ENCODE data around the gene TBXAS1. TPM values are rescaled to one million over a fixed set of nuclear protein-coding genes. Genes with fewer than 3 reads are reported as not detected.
"Not testable (repeated sequence)": the region's sequence is repeated elsewhere in the genome, so short reads cannot be mapped to it uniquely, and the experiment has no call there.

The TBXAS1 gene
- total and polyA plus RNA-seq, 2 of the 8 experiments (the other 6 are each of a cell fraction or from before 2014, with no cell fraction given), result 0.86 to 2.1 TPM

DNA sequence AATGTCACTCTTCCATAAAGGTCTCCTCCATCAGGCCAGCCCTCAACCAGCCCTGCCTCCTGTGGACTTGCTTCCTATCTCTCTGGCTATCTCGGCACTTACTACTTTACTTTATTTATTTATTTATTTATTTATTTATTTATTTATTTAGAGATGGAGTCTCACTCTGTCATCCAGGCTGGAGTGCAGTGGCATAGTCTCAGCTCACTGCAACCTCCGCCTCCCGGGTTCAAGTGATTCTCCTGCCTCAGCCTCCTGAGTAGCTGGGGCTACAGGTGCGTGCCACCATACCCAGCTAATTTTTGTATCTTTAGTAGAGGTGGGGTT, 14.1 kb downstream of the TBXAS1 start:
- not testable (repeated sequence) for H3K14ac ChIP-seq (ENCODE audit: insufficient read length); H3K27ac ChIP-seq (ENCODE audit: low read depth, low read length); H2BK15ac ChIP-seq (ENCODE audit: low read length); H3K4me2 ChIP-seq (ENCODE audit: insufficient read depth in 1 of 2, low read depth in 2 of 2, low read length in 2 of 2); FAIRE-seq; H3K79me1 ChIP-seq (ENCODE audit: low read depth, low read length); H3K18ac ChIP-seq (ENCODE audit: extremely low read depth, low read length); H4K20me1 ChIP-seq (replicated peaks in 1 of 2; ENCODE audit: control insufficient read depth in 1 of 2, insufficient read depth in 2 of 2, low read length in 2 of 2); H4K8ac ChIP-seq (ENCODE audit: extremely low read depth, insufficient read depth, low read length); H4K91ac ChIP-seq (replicated peaks; ENCODE audit: insufficient read length, low read length); H2AK5ac ChIP-seq (ENCODE audit: low read depth, low read length); H3K56ac ChIP-seq (replicated peaks; ENCODE audit: insufficient read length, low read depth, low read length); H3K9me3 ChIP-seq (ENCODE audit: insufficient read depth in 2 of 2, low read depth in 1 of 2, low read length in 1 of 2); H2BK5ac ChIP-seq (ENCODE audit: low read depth, low read length); H3K79me2 ChIP-seq (ENCODE audit: control insufficient read depth in 1 of 2, insufficient read depth in 2 of 2, low read length in 2 of 2); H2BK12ac ChIP-seq (ENCODE audit: low read depth, low read length); H2BK20ac ChIP-seq (ENCODE audit: low read length); DNase-seq (ENCODE audit: low read depth in 1 of 2, low spot score in 2 of 2); H2BK120ac ChIP-seq (replicated peaks; ENCODE audit: low read depth, low read length); H4K5ac ChIP-seq (ENCODE audit: insufficient read length, low read depth, low read length); H3K4me3 ChIP-seq (ENCODE audit: extremely low read depth in 1 of 4, insufficient read depth in 2 of 4, low read depth in 3 of 4, low read length in 4 of 4); H3K36me3 ChIP-seq (ENCODE audit: control insufficient read depth in 2 of 4, insufficient read depth in 4 of 4, low read length in 3 of 4); H3K23me2 ChIP-seq (ENCODE audit: low read depth, low read length); H3K4me1 ChIP-seq (replicated peaks in 1 of 4; ENCODE audit: control insufficient read depth in 3 of 4, insufficient read depth in 4 of 4, low read length in 3 of 4); H3K4ac ChIP-seq (replicated peaks; ENCODE audit: insufficient read length, low read depth, low read length); H3K27me3 ChIP-seq (replicated peaks in 1 of 4; ENCODE audit: control insufficient read depth in 3 of 4, extremely low read depth in 1 of 4, insufficient read depth in 3 of 4, low read length in 3 of 4); H3K9ac ChIP-seq (replicated peaks in 1 of 4; ENCODE audit: extremely low read depth in 1 of 4, low read depth in 3 of 4, low read length in 3 of 4); H3K23ac ChIP-seq (ENCODE audit: insufficient read length)
- ChIA-PET POLR2A (ENCODE audit: partially characterized antibody) (interaction anchor here (1.0 kb wide), 1 partner anchor 13 kb away, joined by 3 read pairs; no protein-coding TSS in a partner anchor), CTCF (ENCODE audit: partially characterized antibody) (interaction anchor here (1.0 to 1.7 kb wide), 3 partner anchors 117 to 162 kb away, joined by 3 to 5 read pairs (median 3); no protein-coding TSS in a partner anchor)
- H2AFZ ChIP-seq (ENCODE audit: low read length), result 0 out of 2 replicates have a peak overlapping the region, but pooled peaks have one; percentile 20
- WGBS, 2 experiments (ENCODE audit: extremely low coverage in 1 of 2, insufficient coverage in 1 of 2, insufficient read length in 1 of 2, insufficient replicate concordance in 2 of 2, low coverage in 1 of 2, low lambda C conversion rate in 2 of 2, missing lambda C conversion rate in 1 of 2), result 98% methylated on average over 4 of the region's 4 CpGs; no CpG with 5 or more reads in 1 of the 2 experiments

Data from H1 (cell line).